GM13976 (cell line): Measurements from ENCODE around the gene TMEM131L.
"Not testable (repeated sequence)": the region's sequence is repeated elsewhere in the genome, so short reads cannot be mapped to it uniquely, and the experiment has no call there.

ENCODE experiments used
- DNase-seq: peaks from one replicate; pipeline ENCODE4 v3.0.0; 2012; ENCODE audit warnings: low spot score
- in situ Hi-C: fragments of 300-500 bp; cut with MboI; formaldehyde crosslinking; loops from one replicate; pipeline ENCODE4 v1.12.0; 2022; ENCODE audit warnings: low sequenced_read_pairs, mixed read lengths, inconsistent platforms; ENCODE audit not compliant: unreplicated experiment
- TF ChIP-seq, protein P1 (sequence below): IDR thresholded peaks from 2 replicates; pipeline ENCODE4 v1.5.1; 2012; ENCODE audit warnings: borderline replicate concordance, mild to moderate bottlenecking; ENCODE audit not compliant: insufficient read depth; ENCODE audit errors: extremely low read depth, missing control alignments, control extremely low read depth

TMEM131L gene

DNA sequence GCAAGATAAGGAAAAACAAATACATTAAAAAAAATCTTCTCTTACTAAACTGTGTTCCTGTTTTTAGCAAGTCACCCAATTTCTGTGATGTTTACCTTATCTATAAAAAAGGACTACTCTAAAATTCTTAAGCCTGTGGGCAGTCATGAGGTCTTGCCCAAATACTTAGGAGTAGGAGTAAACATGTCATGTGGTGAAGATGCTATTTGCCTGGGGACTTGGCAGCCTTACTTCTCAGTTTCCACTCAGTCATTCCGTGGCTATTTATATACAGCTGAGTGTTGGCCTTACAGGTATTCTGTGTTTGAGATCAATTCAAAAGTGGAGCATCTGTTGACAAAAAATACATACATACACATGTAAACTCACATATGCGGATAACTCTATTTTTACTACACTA, 128.1 kb downstream of the TMEM131L start:
- TF ChIP-seq, protein P1, sequence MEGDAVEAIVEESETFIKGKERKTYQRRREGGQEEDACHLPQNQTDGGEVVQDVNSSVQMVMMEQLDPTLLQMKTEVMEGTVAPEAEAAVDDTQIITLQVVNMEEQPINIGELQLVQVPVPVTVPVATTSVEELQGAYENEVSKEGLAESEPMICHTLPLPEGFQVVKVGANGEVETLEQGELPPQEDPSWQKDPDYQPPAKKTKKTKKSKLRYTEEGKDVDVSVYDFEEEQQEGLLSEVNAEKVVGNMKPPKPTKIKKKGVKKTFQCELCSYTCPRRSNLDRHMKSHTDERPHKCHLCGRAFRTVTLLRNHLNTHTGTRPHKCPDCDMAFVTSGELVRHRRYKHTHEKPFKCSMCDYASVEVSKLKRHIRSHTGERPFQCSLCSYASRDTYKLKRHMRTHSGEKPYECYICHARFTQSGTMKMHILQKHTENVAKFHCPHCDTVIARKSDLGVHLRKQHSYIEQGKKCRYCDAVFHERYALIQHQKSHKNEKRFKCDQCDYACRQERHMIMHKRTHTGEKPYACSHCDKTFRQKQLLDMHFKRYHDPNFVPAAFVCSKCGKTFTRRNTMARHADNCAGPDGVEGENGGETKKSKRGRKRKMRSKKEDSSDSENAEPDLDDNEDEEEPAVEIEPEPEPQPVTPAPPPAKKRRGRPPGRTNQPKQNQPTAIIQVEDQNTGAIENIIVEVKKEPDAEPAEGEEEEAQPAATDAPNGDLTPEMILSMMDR, result no peak
- DNase-seq, result no peak
- in situ Hi-C loops, result no loop called here

DNA sequence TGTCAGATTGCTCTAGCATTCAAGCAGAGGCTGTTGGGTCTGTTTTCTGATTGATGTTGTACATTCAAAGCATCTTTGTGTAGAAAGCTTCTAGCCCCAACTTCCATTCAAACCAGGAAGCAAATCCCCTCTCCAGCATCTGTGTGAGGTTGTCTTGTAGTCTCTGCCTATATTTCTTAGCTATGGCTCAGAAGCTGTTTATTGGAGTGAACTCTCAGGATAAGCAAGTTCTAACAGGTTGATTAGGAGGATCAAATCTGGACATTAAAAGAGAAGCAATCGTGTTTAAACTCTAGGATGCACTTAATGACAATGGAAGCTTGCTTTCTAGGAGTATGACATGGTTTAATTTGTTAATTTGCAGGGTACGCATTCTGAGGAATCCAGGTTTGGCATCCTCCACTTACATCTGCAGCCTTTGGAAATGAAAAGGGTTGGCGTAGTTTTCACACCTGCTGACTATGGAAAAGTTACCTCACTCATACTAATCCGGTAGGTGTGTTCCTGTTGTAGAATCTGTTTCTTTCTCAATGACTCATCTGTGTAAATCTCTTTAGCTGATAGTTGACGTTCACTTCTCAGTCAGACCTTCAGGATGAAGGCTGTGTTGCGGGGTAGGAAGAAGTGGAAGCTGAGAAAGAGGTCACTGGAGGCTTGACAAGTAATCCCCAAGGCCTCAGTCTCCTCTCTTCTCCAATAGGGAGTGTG, 129.9 kb downstream of the TMEM131L start:
- DNase-seq, result no peak
- in situ Hi-C loops, result no loop called here
- TF ChIP-seq, protein P1, result no peak

DNA sequence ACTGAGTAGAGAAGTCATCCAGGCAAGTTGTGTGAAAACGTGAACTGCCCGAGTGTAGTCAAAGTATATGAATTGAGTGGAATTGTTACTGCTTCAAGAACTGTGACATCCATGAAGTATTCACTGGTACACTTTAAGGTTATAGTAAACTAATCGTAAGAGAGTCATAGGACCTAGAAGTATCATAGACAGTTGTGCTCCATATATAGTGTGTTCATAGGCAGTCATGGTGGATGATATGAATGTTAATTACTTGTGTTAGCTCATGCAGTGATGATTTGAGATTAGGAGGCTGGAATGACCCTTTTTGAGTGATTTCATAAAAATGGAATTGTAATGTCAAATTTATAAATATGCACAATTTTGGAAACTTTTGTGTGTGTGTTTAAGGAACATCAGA, 136.6 kb downstream of the TMEM131L start:
- in situ Hi-C loops, result no loop called here
- TF ChIP-seq, protein P1, result no peak
- no peak for DNase-seq

DNA sequence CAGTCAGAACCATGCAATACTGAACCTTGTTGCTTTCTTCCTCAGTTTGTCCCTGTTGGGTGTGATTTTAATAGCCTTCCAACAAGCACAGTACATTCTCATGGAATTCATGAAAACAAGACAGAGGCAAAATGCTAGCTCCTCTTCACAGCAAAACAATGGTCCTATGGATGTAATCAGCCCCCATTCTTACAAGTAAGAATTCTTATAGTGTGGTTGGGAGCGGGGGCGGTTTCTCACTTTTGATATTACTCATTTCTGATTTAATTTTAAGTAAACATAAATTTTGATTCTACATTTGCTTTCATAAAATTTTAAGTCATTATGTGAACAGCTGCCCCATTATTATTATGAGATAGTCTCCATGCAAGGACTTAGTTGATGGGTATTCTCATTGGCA, 137.1 kb downstream of the TMEM131L start:
- DNase-seq, result no peak
- TF ChIP-seq, protein P1, result no peak
- in situ Hi-C loops, result no loop called here

DNA sequence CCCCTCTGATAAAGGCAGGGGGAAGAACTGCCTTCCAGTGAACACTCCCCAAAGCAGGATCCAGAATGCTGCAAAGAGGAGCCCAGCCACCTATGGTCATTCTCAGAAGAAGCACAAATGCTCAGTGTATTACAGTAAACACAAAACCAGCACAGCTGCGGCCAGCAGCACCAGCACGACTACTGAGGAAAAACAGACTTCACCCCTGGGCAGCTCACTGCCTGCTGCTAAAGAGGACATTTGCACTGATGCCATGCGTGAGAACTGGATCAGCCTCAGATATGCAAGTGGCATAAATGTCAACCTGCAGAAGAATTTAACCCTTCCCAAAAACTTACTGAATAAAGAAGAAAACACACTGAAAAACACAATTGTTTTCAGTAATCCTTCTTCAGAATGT, 137.7 kb downstream of the TMEM131L start:
- in situ Hi-C loops, result no loop called here
- TF ChIP-seq, protein P1, result no peak
- DNase-seq, result no peak

DNA sequence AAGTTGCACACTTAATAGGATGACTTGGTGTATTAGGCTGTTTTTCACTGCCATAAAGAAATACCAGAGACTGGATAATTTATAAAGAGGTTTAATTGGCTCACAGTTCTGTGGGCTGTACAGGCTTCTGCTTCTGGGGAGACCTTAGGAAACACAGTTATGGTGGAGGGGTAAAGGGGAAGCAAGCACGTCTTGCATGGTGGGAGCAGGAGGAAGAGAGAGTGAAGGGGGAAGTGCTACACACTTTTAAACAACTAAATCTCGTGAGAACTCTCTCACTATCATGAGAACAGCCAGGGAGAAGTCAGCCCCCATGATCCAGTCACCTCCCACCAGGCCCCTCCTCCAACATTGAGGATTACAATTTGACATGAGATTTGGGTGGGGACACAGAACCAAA, 142.9 kb downstream of the TMEM131L start:
- DNase-seq, in situ Hi-C loops: not testable (repeated sequence)

DNA sequence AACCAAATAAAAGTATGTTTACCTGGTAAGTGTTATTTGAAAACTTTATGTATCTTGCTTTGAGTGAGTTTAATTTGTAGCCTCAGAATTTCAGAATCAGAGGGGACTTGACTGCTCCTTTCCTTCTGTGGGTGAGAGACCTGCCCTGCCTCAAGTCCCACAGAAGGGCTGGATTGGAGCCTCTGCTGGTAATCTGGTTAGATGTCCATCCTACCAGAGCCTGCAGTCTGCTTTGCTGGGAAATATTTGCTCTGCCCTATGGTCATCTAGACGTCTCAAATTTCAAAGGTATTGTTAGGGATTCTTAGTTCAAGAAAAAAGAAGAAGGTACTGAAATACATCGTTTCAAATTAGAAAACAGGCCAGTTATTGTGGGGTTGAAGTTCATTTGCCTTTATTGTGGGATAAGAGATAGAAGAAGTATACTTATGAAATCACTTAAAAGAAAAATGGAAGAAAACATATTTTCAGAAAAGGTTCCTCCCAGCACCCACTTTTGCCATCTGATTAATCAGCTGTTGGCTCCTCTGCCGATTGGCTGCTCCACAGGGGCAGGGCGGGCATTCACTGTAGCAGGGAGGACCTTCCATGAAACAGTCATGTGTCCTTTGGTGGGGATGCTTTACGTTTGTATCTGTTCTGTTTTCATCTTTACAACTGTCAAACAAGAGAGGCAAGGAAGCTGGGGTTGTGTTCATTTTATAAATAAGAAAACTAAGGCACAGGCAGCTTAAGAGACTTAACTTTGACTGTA, 144.6 kb downstream of the TMEM131L start:
- no peak for DNase-seq
- TF ChIP-seq, protein P1, result no peak
- in situ Hi-C loops, result no loop called here
